ENCODE measurements around the gene HRAS. TPM values are rescaled to one million over a fixed set of nuclear protein-coding genes. Genes with fewer than 3 reads are reported as not detected.

Gene HRAS
- total RNA-seq, 1 experiment from 2014 or later = 128 TPM

- ATAC-seq = no peak
- intact Hi-C loops (cut with micrococcal nuclease) = no loop called here
- Histone ChIP-seq H3K4me3 (ENCODE audit: low read length) (no peak overlapping the region), H4K20me1 (ENCODE audit: low read length) (no peaks in the 10 kb centered on the region), H3K9ac (ENCODE audit: low read length) (no peak overlapping the region), H3K79me2 (ENCODE audit: low read length) (peaks cover 31% of the 10 kb centered on the region), H3F3A (ENCODE audit: low read length, unreplicated experiment) (no peaks in the 10 kb centered on the region), H3K4me2 (ENCODE audit: low read length) (no peak overlapping the region), H3K9me3 (ENCODE audit: low read length) (no peaks in the 10 kb centered on the region), H3K36me3 (ENCODE audit: low read depth, low read length) (peaks cover 21% of the 10 kb centered on the region), H3K9me2 (replicated peaks; ENCODE audit: low read length) (no peaks in the 10 kb centered on the region), H3K27me3 (ENCODE audit: low read length) (no peaks in the 10 kb centered on the region), H3K27ac (ENCODE audit: low read length) (no peak overlapping the region), H2AFZ (ENCODE audit: low read length) (no peak overlapping the region), H3K4me1 (ENCODE audit: insufficient read depth, low read length) (peaks cover 12% of the 10 kb centered on the region)
- POLR2A ChIA-PET (ENCODE audit: unreplicated experiment) = no interaction called here
- TF ChIP-seq, protein P1, sequence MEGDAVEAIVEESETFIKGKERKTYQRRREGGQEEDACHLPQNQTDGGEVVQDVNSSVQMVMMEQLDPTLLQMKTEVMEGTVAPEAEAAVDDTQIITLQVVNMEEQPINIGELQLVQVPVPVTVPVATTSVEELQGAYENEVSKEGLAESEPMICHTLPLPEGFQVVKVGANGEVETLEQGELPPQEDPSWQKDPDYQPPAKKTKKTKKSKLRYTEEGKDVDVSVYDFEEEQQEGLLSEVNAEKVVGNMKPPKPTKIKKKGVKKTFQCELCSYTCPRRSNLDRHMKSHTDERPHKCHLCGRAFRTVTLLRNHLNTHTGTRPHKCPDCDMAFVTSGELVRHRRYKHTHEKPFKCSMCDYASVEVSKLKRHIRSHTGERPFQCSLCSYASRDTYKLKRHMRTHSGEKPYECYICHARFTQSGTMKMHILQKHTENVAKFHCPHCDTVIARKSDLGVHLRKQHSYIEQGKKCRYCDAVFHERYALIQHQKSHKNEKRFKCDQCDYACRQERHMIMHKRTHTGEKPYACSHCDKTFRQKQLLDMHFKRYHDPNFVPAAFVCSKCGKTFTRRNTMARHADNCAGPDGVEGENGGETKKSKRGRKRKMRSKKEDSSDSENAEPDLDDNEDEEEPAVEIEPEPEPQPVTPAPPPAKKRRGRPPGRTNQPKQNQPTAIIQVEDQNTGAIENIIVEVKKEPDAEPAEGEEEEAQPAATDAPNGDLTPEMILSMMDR (conservative IDR thresholded peaks at IDR 0.05; ENCODE audit: low read depth, low read length) = no peak
- TF ChIP-seq EZH2phosphoT487 (IDR thresholded peaks at IDR 0.05; ENCODE audit: borderline replicate concordance, low read length) (no peak), EZH2 (IDR thresholded peaks at IDR 0.05; ENCODE audit: low read length, unreplicated experiment) (no peak)
- no TSS peak for BruUV-seq (replicated peaks)
- CTCF ChIA-PET = no interaction called here
- DNase-seq = no peak
Observed at GRCh38 chr11:501001-501682, 34.2 kb downstream of the HRAS start.

DNA sequence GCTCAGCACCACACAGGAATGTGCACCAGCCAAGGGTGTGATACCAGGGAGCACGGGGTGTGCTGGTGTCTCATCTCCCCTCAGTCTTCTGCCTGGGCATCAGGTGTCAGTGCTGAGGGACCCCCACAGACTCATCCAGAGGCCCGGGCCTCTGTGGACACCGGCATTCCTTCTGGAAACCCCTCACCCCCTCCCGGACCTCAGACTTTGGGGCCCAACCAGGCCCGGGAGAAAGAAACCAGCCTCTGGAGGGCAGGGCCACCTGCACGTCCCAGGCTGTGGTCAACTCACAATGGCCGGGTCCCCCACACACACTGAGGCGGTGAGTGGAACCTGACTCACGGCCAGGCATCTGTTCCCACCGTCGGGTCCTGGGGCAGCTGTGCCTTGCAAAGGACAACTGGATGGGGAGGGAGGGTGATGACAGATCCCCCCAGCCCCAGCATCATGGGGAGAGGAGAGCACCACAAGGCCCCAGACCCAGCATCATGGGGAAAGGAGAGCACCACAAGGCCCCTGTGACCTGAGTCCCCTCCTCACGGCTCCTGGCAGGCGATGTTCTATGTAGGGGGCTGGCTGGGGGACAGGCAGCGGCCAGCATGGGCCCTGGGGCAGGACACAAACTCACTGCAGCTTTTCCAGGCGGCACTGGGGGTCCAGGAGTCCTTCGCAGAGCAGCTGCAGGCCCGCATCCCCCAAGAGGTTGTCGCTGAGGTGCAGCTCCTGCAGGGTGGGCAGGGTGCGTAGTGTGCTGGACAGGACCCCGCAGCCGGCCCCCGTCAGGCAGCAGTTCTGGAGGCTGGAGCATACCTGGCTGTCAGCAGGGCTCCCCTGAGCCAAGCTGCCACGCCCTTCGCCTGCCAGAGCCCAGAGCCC lies 35.9 kb downstream of the HRAS start:
- H3K9ac ChIP-seq (ENCODE audit: low read length) = no peak overlapping the region

GRCh38 chr11:498297-499181 lies 36.8 kb downstream of the HRAS start:
- Histone ChIP-seq H3K27ac (ENCODE audit: low read length) (no peak overlapping the region), H3K4me1 (ENCODE audit: insufficient read depth, low read length) (no peaks in the 10 kb centered on the region), H3K9me2 (replicated peaks; ENCODE audit: low read length) (no peaks in the 10 kb centered on the region), H3F3A (ENCODE audit: low read length, unreplicated experiment) (no peaks in the 10 kb centered on the region), H3K9me3 (ENCODE audit: low read length) (no peaks in the 10 kb centered on the region), H3K79me2 (ENCODE audit: low read length) (peaks cover 5% of the 10 kb centered on the region), H3K4me3 (ENCODE audit: low read length) (no peak overlapping the region), H3K9ac (ENCODE audit: low read length) (no peak overlapping the region), H3K4me2 (ENCODE audit: low read length) (no peak overlapping the region), H4K20me1 (ENCODE audit: low read length) (no peaks in the 10 kb centered on the region), H2AFZ (ENCODE audit: low read length) (no peak overlapping the region), H3K36me3 (ENCODE audit: low read depth, low read length) (peaks cover 21% of the 10 kb centered on the region), H3K27me3 (ENCODE audit: low read length) (no peaks in the 10 kb centered on the region)
- no peak for ATAC-seq
- DNase-seq = no peak
- intact Hi-C loops (cut with micrococcal nuclease) = no loop called here
- POLR2A ChIA-PET (ENCODE audit: unreplicated experiment) = no interaction called here
- TF ChIP-seq EZH2 (IDR thresholded peaks at IDR 0.05; ENCODE audit: low read length, unreplicated experiment) (no peak), EZH2phosphoT487 (IDR thresholded peaks at IDR 0.05; ENCODE audit: borderline replicate concordance, low read length) (no peak)
- TF ChIP-seq, protein P1 (conservative IDR thresholded peaks at IDR 0.05; ENCODE audit: low read depth, low read length) = no peak
- BruUV-seq (replicated peaks) = TSS peak; percentile 39
- CTCF ChIA-PET = interaction anchor here (0.6 kb wide), 1 partner anchor 550 kb away, joined by 3 read pairs; no protein-coding TSS in a partner anchor

More for the DNA sequence above, 35.9 kb downstream of the HRAS start:
- Histone ChIP-seq H3K4me1 (ENCODE audit: insufficient read depth, low read length) (peaks cover under 1% of the 10 kb centered on the region), H3K4me2 (ENCODE audit: low read length) (no peak overlapping the region), H3K27me3 (ENCODE audit: low read length) (no peaks in the 10 kb centered on the region), H3K79me2 (ENCODE audit: low read length) (peaks cover 14% of the 10 kb centered on the region), H3K36me3 (ENCODE audit: low read depth, low read length) (peaks cover 21% of the 10 kb centered on the region), H3K27ac (ENCODE audit: low read length) (no peak overlapping the region), H3K4me3 (ENCODE audit: low read length) (no peak overlapping the region), H3K9me2 (replicated peaks; ENCODE audit: low read length) (no peaks in the 10 kb centered on the region), H2AFZ (ENCODE audit: low read length) (no peak overlapping the region), H3F3A (ENCODE audit: low read length, unreplicated experiment) (no peaks in the 10 kb centered on the region), H4K20me1 (ENCODE audit: low read length) (no peaks in the 10 kb centered on the region), H3K9me3 (ENCODE audit: low read length) (no peaks in the 10 kb centered on the region)
- intact Hi-C loops (cut with micrococcal nuclease) = no loop called here
- TF ChIP-seq EZH2 (IDR thresholded peaks at IDR 0.05; ENCODE audit: low read length, unreplicated experiment) = no peak
- ChIA-PET POLR2A (ENCODE audit: unreplicated experiment) (no interaction called here), CTCF (interaction anchor here (0.6 kb wide), 1 partner anchor 549 kb away, joined by 3 read pairs; no protein-coding TSS in a partner anchor)
- ATAC-seq (no peak), DNase-seq (no peak)
- no TSS peak for BruUV-seq (replicated peaks)
